Activated T-helper 1 cell treated with anti-CD3 and anti-CD28 coated beads, Interleukin-12 subunit alpha, Interleukin-12 subunit beta, Interleukin-2, Interleukin-4 antibody, amounts not matched to agents 30 ng/mL and 10 ng/mL and 1 ng/mL, durations not matched to agents 14 hours and 24 hours and 36 hours (primary cell): ENCODE data around the gene SLC6A9. TPM values are rescaled to one million over a fixed set of nuclear protein-coding genes. Genes with fewer than 3 reads are reported as not detected.

Experiments
- DNase-seq: peaks from one replicate; pipeline ENCODE4 v3.0.0; 2021; ENCODE audit warnings: low spot score
- H3K27ac Mint-ChIP-seq: one replicate; pipeline ENCODE4 v1.8.0; 2021; ENCODE audit warnings: mild to moderate bottlenecking, mixed read lengths
- H3K27me3 Mint-ChIP-seq: one replicate; pipeline ENCODE4 v1.8.0; 2022; ENCODE audit warnings: mild to moderate bottlenecking, moderate library complexity, mixed read lengths; ENCODE audit not compliant: insufficient read depth
- H3K36me3 Mint-ChIP-seq: one replicate; pipeline ENCODE4 v1.8.0; 2021; ENCODE audit warnings: low read depth, mixed read lengths
- H3K4me1 Mint-ChIP-seq: one replicate; pipeline ENCODE4 v1.8.0; 2021; ENCODE audit warnings: low read depth, mixed read lengths
- H3K4me3 Mint-ChIP-seq: one replicate; pipeline ENCODE4 v1.8.0; 2021; ENCODE audit warnings: mild to moderate bottlenecking, moderate library complexity, mixed read lengths
- H3K9me3 Mint-ChIP-seq: one replicate; pipeline ENCODE4 v1.8.0; 2021; ENCODE audit warnings: mixed read lengths
- intact Hi-C: fragments of 100-400 bp; cut with micrococcal nuclease; formaldehyde crosslinking; loops from one replicate; pipeline ENCODE4 v1.15.1; 2024
- total RNA-seq: library from RNA; stranded (reverse); gene quantifications from 2 replicates; pipeline ENCODE4 v1.2.3, GENCODE V29; 2022

SLC6A9 gene
- 7.0 and 7.4 TPM in 2 replicates for total RNA-seq

DNA sequence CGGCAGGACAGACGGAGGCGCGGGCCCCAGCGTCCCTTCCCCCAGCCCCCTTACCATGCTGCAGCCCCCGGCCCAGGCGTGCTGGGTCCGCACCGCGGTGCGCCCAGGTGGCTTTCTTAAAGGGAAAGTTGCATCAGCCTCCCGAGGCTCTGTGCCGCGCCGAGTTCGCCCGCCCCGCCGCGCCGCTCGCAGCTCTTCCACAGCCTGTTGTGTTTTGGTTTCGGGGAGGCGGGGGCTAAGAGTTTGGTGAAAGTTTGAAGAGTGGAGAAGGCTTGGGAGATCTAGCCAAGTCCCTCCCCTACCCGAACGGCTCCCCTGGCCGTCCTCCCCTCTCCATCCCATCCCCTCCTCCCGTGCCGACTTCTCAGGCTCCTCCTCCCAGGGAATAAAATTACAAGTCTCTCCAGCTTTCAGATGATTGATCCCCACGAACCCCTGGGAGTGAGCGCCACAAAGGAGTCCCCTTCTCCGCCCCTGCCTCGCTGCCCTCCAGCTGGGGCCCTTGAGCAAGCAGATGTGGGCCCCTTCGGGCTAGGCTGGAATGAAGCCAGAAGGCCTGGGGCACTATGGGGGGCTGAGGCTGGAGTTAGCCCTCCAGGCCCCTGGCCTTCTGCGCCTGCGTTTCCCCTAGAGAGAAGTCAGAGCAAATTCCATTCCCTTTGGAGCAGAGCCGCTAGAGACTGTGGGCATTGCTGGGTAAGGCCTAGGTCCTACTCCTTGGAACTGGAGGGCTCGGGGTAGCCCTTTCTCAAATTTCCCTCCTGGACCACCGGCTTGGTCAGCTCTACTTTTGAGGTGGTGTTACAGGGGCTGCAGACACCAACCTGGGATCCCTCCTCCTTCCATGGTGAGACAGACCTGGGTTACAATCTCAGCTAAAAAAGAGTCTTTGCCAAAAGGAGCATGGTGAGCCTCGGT, at the start of gene SLC6A9:
TSS of gene SLC6A9 (minus strand) at position 211 of the 918 bp plus-strand sequence. CDS start 7,185 bp downstream, outside the sequence.
- H3K9me3 Mint-ChIP-seq: no peaks in the 10 kb centered on the region
- H3K4me1 Mint-ChIP-seq: peaks cover 30% of the 10 kb centered on the region
- H3K27me3 Mint-ChIP-seq: peaks cover 2% of the 10 kb centered on the region
- peak; percentile 26 for DNase-seq
- peak within 1 kb of the TSS; percentile 64 for H3K27ac Mint-ChIP-seq
- H3K4me3 Mint-ChIP-seq: peak within 1 kb of the TSS; percentile 87
- intact Hi-C loops: loop anchor here (2.0 to 5.0 kb wide), 2 partner anchors 181 to 981 kb away; partner anchors contain the start of genes DMAP1, HECTD3 and UROD
- peaks cover 2% of the 10 kb centered on the region for H3K36me3 Mint-ChIP-seq

DNA sequence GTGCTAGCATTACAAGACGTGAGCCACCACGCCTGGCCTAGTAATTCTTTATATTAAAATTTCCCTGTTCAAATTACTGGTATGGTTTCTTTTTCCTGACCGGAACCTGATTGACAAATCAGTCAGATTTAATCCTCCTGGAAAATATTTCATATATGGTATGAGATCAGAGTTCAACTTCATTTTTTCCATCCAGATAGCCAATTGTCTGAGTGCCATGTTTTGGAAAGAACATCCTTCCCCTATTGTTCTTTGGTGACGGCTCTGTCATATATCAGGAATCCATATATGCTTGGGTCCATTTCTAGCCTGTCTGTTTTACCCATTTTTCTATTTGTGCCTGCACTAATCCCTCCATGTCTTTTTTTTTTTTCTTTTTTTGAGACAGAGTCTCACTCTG, 48.3 kb upstream of the SLC6A9 start:
- no peak for DNase-seq
- H3K4me3 Mint-ChIP-seq: no peak overlapping the region
- H3K9me3 Mint-ChIP-seq: no peaks in the 10 kb centered on the region
- H3K27ac Mint-ChIP-seq: no peak overlapping the region
- H3K4me1 Mint-ChIP-seq: no peaks in the 10 kb centered on the region
- intact Hi-C loops: no loop called here
- no peaks in the 10 kb centered on the region for H3K36me3 Mint-ChIP-seq
- peaks cover 18% of the 10 kb centered on the region for H3K27me3 Mint-ChIP-seq

DNA sequence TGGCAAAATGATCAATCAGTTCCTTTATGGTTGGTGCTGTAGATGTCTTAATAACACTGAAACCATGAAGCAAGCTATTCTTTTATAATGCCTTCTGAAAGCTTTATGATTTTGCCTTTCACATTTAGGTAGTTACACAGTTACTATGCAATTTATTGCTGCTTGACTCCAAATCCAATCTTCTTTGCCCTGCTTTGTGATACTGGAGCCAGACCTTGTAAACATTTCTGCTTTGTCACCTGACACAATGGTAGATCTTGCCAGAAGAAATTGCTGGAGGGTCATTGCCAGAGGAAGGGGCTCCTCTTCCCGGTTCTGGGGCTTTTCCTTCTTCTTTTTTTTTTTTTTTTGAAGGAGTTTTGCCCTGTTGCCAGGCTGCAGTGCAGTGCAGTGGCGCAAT, 46.8 kb upstream of the SLC6A9 start:
- no peak for DNase-seq
- intact Hi-C loops: no loop called here
- Mint-ChIP-seq H3K27ac (no peak overlapping the region), H3K9me3 (no peaks in the 10 kb centered on the region), H3K27me3 (peaks cover 23% of the 10 kb centered on the region), H3K4me1 (no peaks in the 10 kb centered on the region), H3K36me3 (no peaks in the 10 kb centered on the region), H3K4me3 (no peak overlapping the region)

DNA sequence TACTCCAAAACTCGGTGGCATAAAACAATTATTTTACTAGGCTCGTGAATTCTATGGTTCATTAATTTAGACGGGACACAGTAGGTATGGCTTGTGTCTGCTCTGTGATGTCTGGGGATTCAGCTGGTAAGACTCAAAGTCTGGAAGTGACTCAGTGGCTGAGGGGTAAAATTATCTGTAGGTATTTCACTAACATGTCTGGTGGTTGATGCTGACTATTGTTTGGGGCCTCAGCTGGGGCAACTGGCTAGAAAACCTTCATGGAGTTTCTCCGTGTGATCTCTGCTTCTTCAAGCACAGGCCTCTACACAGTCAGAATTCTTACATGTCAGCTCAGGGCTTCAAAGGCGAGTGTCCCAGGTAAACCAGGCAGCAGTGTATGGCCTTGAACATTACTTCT, 46.2 kb upstream of the SLC6A9 start:
- Mint-ChIP-seq H3K27ac (no peak overlapping the region), H3K36me3 (no peaks in the 10 kb centered on the region), H3K27me3 (peaks cover 23% of the 10 kb centered on the region)

DNA sequence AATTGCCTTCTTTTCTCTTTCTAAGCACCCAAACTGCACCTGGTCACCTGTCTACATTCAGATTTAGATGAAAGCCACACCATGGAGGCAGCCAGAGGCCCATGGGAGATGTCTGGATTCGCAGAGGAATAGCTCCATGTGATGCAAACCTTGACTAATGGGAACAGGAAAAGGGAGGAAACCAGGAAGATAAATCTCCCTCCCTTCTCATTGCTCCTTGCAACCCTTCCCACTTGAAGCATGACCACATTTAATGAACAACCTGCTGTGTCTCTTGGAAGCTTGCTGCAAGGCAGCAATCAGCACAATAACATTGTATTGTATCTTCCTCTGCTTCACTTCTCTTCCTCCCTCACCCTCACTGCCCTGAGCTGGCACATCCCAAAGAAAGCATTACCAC, 44.8 kb upstream of the SLC6A9 start:
- peaks cover 17% of the 10 kb centered on the region for H3K27me3 Mint-ChIP-seq
- intact Hi-C loops: no loop called here
- no peaks in the 10 kb centered on the region for H3K36me3 Mint-ChIP-seq
- no peak overlapping the region for H3K27ac Mint-ChIP-seq
- no peaks in the 10 kb centered on the region for H3K4me1 Mint-ChIP-seq
- H3K9me3 Mint-ChIP-seq: no peaks in the 10 kb centered on the region
- DNase-seq: no peak
- H3K4me3 Mint-ChIP-seq: no peak overlapping the region

More for the DNA sequence above, 46.2 kb upstream of the SLC6A9 start:
- no peak for DNase-seq
- no peaks in the 10 kb centered on the region for H3K4me1 Mint-ChIP-seq
- H3K4me3 Mint-ChIP-seq: no peak overlapping the region
- intact Hi-C loops: no loop called here
- no peaks in the 10 kb centered on the region for H3K9me3 Mint-ChIP-seq

DNA sequence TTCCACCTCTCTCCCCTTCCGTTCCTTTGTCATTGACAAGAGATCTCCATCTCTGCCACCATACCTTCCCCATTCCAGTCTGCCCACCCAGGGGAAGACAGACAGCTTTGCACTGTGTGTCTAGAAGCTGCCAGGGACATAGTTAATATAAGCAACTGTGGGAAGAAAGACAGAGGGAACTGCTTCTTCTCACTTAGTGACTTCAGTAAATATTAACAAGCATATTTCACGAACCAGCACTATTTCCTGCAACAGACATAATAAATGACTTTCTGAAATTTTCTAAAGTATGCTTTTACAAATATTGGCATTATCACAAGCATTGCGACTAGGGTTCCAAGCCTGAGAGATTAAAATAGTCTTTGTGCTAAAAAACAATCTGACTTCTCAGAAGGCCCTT, 43.2 kb upstream of the SLC6A9 start:
- Mint-ChIP-seq H3K4me1 (no peaks in the 10 kb centered on the region), H3K36me3 (no peaks in the 10 kb centered on the region), H3K9me3 (no peaks in the 10 kb centered on the region), H3K27me3 (peaks cover 19% of the 10 kb centered on the region), H3K4me3 (no peak overlapping the region), H3K27ac (no peak overlapping the region)
- intact Hi-C loops: no loop called here
- no peak for DNase-seq

DNA sequence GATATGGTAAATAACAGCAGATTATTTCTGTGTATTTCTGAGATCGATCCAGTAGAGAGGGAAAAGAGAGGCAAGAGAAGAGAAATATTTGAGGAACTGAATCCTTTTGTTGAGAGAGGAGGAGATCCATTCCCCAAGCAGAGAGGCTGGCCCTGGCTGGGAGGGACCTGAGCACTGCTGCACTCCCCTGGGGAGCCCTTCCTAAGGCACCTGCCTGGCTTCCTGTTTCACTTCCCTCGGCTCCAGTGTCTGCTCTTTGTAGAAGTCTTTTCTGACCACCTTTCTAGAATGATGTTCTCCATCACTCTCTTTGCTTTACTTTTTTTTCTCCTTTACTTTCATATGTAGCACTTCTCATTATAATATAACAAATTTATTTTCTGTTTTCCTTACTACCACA, 42.3 kb upstream of the SLC6A9 start:
- Mint-ChIP-seq H3K27me3 (peaks cover 22% of the 10 kb centered on the region), H3K4me3 (no peak overlapping the region), H3K4me1 (no peaks in the 10 kb centered on the region), H3K9me3 (no peaks in the 10 kb centered on the region), H3K27ac (no peak overlapping the region), H3K36me3 (no peaks in the 10 kb centered on the region)
- intact Hi-C loops: no loop called here
- DNase-seq: no peak

DNA sequence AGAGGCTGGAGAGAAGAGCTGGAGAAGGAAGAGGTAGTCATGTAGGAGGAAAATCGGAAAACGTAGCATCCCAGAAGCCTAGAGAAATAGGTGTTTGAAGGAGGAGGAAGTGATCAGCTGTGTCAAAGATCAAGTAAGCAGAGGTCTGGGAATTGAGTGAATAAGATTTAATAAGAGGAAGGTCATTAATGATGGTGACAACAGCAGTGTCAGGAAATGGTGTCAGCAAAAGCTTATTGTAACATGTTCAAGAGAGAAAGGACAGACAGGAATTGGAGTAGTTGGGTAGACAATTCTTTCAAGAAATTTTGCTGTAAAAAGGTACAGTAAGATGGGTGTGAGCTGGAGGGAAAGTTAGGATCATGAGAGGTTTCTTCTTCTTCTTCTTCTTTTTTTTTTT, 41.6 kb upstream of the SLC6A9 start:
- Mint-ChIP-seq H3K27me3 (peaks cover 21% of the 10 kb centered on the region), H3K27ac (no peak overlapping the region), H3K9me3 (no peaks in the 10 kb centered on the region), H3K4me1 (no peaks in the 10 kb centered on the region), H3K36me3 (no peaks in the 10 kb centered on the region), H3K4me3 (no peak overlapping the region)
- DNase-seq: no peak
- intact Hi-C loops: no loop called here

DNA sequence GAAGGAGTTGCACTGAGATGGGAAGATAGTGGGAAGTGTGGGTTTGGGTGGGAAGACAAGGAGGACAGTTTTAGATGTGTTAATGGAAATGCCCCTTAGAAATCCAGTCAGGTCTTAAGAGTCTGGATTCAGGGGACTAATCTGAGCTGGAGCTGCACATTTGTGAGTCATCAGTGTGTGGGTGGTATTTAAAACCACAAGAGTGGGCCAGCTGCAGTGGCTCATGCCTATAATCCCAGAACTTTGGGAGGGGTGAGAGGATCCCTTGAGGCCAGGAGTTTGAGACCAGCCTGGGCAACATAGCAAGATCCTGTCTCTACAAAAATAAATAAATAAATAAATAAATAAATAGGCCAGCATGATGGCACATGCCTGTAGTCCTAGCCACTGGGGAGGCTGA, 40.9 kb upstream of the SLC6A9 start:
- no peak for DNase-seq
- H3K4me1 Mint-ChIP-seq: no peaks in the 10 kb centered on the region
- H3K27ac Mint-ChIP-seq: no peak overlapping the region
- H3K4me3 Mint-ChIP-seq: no peak overlapping the region
- H3K27me3 Mint-ChIP-seq: peaks cover 17% of the 10 kb centered on the region
- H3K9me3 Mint-ChIP-seq: no peaks in the 10 kb centered on the region
- intact Hi-C loops: no loop called here
- H3K36me3 Mint-ChIP-seq: no peaks in the 10 kb centered on the region

DNA sequence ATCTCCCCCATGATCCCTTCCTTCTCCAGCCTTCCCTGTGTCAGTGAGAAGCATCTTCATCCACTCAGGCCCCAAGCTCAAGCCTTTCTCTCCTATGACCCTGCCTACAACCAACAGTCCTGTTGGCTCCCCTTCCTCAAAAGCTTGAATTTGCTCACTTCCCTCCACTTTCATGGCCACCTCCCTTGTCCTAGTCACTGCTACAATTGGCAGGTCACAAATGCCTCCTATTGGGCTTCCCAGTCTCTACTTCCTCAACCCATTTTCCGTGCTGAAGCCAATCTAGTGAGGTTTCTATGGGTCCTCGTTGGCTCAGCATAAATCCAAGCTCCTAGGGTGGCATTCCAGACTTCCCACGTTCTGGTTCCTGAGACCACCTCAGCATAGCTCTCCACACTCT, 40.2 kb upstream of the SLC6A9 start:
- intact Hi-C loops: no loop called here
- Mint-ChIP-seq H3K36me3 (no peaks in the 10 kb centered on the region), H3K27me3 (peaks cover 18% of the 10 kb centered on the region), H3K4me3 (no peak overlapping the region), H3K9me3 (no peaks in the 10 kb centered on the region), H3K4me1 (no peaks in the 10 kb centered on the region), H3K27ac (no peak overlapping the region)
- no peak for DNase-seq

DNA sequence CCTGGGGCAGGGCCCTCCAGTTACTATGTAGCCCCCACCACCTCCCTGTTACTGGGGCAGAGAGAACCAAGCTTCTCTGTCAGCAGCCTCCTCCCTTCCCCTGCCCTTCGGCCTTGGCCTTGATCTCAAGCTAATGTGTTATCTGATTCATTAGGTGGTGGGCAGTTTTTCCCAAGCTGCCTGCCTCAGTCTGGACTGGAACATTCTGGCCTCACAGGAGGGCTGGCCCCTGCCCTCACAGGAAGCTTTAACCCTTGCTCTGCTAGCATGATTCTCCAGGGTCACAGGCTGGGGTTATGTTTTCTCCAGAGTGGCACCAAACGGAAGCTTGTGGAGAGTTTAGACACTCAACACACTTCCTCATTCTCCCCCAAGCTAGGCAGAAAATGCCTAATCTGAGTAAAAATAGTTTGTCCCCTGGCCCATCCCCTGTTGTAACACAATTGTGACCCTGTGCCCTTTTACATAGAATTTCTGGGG, 37.2 kb upstream of the SLC6A9 start:
- intact Hi-C loops: no loop called here
- Mint-ChIP-seq H3K9me3 (no peaks in the 10 kb centered on the region), H3K27me3 (peaks cover 13% of the 10 kb centered on the region), H3K36me3 (no peaks in the 10 kb centered on the region), H3K27ac (no peak overlapping the region), H3K4me1 (no peaks in the 10 kb centered on the region), H3K4me3 (no peak overlapping the region)
- DNase-seq: no peak

DNA sequence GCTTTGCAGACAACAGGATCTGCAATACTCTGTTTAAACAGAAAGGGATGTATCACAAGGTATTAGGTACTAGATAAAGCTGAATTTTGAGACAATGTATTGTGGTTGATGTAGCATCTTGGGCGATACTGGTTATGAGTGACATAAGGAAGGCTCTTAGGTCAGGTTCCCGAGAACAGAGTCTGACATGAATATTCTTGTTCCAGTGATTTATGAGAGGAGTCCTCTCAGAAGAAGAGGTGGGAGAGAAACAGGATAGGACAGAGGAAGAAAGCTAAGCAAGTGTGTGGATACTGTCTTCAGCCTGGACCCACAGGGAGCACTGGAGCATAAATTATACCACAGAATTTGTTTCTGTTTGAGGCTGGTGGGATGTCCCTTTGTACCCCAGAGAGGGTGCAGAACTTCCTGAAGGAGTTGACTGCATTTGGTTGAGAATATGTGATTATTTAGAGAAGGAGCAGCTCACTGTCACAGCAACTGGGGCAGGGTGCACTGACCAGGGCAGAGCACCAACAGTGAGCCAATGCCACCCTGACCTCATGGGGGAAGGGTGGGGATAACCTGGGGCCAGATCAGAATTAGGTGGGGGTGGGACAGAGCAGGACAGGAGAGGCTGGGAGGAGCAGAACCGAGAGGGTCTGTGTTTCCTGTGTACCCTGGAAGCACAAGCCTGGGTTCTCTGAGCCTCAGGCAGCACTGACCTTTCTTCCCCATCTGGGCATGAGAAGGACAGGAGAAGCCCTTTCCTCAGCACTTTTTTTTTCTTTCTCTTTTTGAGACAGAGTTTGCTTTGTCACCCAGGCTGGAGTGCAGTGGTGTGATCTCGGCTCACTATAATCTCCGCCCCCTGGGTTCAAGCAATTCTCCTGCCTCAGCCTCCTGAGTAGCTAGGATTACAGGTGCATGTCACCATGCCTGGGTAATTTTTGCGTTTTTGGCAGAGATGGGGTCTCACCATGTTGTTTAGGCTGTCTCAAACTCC, 36.3 kb upstream of the SLC6A9 start:
- intact Hi-C loops: no loop called here
- H3K27me3 Mint-ChIP-seq: peaks cover 14% of the 10 kb centered on the region
- H3K36me3 Mint-ChIP-seq: no peaks in the 10 kb centered on the region
- DNase-seq: no peak
- H3K4me3 Mint-ChIP-seq: no peak overlapping the region
- no peak overlapping the region for H3K27ac Mint-ChIP-seq
- no peaks in the 10 kb centered on the region for H3K9me3 Mint-ChIP-seq
- H3K4me1 Mint-ChIP-seq: no peaks in the 10 kb centered on the region
